Nucleus accumbens (tissue), 56 donors: Measurements from ENCODE around the gene FAM53A.
"Not testable (repeated sequence)": the region's sequence is repeated elsewhere in the genome, so short reads cannot be mapped to it uniquely, and the experiment has no call there.

Experiments
- DNase-seq, 56 donors: peaks; one replicate each; lab custom pipeline; 2025; lab: John Stamatoyannopoulos, UW

Gene FAM53A

DNA sequence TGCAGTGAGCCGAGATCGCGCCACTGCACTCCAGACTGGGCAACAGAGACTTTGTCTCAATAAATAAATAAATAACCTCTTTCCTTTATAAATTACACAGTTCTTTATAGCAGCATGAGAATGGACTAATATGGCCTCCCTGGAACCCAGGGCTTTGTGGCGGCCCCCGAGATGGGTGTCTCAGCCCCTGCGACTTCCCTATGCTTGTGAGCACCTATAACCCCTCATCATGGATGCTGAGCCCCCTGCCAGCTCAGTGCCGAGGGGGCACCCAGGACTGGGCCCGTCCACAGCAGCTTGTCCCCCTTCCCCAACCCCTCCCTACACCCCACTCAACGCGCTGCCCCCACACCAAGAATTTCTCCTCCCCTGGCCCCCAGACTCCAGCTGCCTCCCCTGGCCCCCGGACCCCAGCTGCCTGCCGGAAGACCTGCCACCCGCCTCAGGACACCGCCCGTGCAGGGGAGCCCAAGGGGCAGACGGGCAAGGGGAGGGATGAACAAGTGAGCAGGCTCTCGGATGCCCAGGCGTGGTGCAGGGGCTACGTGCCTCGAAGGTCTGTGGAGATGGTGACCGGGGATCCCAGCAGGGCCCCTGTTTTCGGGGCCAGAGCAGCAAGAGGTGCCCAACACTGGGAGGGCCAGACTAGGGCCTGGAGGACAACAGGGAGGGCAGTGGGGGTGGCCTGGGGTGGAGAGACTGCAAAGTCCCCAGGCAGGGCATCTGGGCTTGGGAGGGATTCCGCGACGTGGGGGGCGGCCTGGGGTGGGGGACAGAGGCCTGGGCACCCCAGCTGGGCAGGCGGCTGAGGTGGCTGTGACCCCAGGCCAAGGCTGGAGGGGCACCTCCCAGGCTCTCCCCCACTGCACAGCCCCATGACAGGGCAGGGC lies 74.0 kb downstream of the FAM53A start:
- no peak for DNase-seq

DNA sequence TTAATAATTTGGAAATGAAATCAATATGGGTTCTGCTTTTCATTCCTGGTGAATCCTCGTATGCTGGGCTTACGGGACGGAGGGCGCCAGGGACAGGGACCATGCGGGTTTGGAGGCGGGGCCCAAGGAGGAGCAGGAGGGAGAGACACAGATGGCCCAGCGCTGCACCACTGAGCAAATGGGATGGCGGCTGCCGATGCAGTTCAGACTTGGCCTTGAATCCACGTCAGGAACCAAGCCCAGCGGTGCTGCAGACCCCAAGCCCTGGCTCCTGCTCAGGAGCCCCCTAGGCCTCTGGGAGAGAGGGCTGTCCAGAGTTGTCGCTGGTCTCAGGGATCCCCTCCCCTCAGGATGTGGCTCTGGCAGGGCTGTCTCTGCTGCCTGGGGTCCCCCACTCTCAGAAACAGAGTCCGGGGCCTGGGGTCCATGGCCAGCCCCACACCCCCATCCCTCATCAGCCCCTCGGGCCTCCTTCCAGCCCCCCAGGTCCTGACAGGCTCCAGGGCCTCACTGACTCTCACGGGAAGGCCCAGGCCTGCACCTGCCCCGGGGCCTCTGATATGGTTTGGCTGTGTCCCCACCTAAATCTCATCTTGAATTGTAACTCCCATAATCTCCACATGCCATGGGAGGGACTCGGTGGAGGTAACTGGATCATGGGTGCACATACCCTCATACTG lies 75.2 kb downstream of the FAM53A start:
- DNase-seq: no peak

DNA sequence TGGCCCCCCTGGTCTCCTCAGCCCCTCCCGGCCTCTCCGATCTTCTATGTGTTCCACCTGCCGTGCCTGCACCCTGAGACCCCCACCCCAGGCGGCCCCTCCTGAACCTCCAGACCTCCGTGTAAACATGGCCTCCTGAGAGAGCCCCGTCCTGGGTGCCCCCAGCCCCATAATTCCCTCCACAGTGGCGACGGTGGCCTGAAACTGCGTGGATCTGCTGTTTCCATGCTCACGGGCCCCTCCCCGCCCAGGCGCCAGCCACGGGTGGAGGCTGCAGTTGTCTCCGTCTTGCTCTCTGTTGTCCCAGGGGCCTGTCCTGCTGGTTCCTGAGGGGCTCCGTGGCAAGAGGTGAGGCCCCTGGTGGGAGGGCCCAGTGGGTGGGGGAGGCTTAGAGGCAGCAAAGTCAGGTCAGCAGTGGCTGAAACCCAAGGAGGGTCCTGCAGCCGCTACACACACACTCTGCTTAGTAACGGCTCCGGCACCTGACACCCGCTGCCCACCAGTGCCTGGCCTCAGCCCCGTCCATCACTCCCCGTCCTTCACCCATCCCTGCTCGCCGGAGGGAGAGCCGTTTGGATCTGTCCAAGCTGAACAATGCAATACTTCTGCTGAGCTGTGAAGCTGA lies 75.8 kb downstream of the FAM53A start:
- DNase-seq: no peak

DNA sequence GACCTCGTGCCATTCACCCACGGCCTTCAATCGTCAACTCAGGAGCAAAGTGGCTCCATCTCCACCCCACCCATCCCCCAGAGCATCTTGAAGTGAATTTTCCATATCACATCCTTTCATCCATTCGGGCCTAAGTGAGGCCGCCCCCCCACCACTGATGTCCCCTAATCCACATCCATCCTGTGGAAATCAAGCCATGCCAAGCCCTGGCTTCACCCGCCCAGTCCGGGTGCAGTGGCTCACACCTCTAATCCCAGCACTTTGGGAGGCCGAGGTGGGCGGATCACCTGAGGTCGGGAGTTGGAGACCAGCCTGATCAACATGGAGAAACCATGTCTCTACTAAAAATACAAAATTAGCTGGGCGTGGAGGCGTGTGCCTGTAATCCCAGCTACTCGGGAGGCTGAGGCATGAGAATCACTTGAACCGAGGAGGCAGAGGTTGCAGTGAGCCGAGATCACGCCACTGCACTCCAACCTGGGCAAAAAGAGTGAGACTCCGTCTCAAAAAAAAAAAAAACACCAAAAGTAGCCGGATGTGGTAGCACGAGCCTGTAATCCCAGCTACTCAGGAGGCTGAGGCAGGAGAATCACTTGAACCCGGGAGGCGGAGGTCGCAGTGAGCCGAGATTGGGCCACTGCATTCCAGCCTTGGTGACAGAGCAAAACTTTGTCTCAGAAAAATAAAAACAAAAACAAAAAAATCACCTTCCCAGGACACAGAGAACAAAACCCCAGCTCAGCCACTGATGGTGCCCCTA lies 76.5 kb downstream of the FAM53A start:
- DNase-seq: not testable (repeated sequence)

DNA sequence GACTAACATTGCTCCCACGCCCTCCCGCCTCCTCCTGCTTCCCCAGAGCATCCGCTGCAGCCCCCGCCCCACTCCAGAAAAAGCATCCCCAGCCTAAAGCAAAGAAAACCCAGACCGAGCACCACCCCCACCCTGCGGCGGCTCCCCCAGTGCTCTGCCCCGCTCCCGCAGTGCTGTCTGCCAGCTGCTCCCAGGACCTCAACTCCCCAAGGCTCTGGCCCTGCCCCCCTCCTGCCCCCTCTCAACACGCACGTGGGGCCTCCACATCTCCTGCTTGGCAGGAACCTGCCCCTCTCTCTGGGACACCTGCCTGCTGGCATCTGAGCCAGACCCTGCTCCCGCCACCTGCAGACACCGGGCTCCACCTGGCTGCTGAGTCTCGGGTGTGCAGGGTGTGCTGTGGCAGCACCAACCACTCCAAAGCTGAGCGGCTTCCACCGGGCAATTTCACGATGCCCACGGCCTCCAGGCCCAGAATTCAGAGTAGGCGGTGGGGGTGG lies 79.4 kb downstream of the FAM53A start:
- DNase-seq: peak in 4 of 56 donors; percentile 9 to 14 (median 12)

DNA sequence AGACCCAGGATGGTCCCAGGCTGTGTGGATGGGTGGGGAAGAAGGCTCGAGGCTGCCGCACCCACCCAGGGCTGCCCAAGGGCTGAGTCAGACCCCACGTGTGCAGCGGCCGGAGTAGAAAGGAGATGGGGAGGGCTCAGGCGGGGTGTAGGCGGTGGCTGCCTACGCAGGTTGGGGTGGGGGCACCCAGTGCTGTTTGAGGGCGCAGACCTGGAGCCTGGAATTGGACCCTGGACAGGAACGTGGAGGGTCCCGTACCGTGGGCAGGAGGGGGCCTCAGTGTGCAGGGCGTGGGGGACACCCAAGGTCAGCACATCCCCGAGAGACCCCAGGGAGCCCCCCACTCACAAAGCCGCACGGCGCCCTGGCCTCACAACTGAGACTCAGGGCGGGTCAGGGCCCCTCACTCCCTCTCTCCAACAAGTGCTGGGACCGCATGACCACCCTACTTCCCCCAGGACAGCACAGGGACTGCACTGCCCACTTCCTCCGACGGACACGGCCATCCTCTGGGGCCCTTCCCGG lies 79.9 kb downstream of the FAM53A start:
- no peak for DNase-seq

DNA sequence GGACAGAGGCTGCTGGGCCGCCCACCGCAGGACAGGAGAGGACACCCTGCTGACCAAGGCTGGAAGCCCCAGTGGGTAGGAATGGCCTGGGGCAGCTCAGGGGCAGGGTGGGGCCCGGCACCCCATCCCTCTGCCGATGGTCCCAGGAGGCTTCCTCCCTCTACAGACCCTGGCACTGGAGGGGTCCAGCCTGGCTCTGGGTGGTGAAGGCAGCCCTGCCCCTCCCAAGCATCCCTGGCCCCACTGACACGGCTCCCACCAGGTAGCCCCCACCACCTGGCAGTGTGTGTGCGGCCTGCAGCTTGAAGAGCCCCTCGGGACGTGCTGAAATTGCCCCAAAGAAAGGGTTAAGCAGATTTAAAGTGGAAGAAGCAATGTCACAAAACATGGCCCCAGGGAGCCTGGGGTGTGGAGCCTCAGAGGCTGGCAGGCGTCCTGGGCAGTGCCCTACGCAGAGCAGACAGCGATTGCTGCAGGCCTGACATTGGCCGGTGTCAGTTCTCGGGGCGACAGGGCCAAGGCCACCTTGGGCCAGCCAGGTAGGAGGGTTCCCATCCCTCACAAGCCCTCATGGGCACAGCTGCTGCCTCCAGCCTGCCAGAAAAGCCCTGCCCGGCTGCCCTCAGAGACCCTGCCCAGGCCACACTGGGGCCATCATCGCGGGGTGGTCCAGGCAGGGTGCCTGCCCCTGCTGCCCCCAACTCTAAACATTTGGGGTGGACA lies 80.5 kb downstream of the FAM53A start:
- DNase-seq: no peak

DNA sequence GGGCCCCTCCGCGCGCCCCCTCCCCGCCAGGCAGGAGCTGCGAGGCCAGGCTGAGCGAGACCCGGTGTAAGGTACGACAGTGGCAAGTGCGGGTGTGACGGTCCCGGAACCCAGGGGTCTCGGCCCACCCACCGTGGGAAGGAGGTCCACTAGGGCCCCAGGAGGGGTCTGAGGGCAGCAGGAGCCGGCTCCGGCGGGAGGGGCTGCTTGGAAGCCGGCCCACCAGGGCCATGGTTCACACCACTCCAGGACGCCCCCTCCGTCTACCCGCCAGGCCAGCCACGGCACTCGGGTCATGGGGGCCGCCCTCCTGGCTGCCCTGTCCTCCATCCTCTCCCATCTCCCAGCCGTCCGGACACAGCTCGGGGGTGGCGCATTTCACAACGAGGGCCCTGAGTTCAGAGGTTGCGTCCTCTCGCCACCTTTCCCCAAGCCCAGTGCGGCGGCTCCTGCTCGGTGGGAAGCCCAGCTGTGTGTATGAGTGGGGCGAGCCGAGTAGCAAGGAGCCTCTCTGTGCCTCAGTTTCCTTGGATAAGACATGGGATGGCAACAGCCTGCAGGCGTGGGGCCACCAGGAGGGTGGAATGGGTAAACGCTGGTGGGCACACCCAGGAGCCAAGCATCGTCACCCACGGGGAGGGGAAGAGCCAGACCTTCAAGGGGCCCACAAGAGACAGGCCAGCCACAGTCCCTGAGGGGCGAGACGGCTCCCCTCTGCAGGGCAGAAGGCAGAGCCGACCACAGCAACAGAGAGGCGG lies 81.3 kb downstream of the FAM53A start:
- DNase-seq: no peak

DNA sequence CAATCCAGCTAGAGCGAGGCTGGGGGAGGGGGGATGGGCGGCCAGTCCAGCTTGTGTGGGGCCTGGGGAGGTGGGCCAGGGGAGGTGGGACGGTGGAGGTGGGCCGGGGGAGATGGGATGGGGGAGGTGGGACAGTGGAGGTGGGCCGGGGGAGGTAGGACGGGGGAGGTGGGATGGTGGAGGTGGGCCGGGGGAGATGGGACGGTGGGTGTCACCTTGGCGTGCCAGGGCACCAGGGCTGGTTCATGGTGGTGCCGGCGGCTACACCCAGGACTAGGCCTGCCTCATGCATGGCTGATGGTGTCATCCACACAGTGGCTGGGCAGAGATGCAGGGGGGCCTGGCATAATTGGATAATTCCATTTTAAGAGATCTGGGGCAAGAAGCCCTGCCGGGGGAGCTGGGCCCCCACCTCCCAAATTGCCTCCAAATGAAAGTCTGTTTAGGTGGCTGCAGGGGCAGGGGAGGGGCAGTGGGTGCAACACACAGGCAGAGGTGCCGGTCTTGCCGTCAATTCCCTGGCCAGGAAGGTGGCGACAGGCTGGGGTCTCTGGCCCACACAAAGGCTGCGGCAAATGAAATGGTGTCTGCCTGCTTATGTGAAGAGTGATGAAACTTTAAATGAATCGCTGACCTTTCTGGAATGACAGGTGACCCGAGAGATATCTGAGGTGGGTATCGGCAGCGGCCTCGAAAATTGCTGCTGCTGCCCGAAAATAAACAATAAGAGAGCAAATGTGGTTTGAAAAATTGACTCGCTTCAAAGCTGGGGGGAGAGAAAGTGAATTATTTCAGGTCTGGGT lies 82.1 kb downstream of the FAM53A start:
- DNase-seq: no peak

DNA sequence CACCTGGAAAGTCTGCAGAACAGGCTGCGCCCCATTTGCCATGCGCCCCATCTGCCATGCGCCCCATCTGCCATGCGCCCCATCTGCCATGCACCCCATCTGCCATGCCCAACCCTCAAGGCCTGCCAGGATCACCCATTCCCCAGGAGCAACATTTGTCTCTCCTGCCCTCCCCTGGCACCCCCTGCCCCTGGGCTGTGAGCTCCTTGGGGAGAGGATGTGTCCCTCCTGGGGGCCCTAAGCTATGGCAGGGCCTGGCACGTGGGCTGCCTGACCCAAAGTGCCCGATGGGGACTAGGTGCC lies 82.6 kb downstream of the FAM53A start:
- DNase-seq: no peak

DNA sequence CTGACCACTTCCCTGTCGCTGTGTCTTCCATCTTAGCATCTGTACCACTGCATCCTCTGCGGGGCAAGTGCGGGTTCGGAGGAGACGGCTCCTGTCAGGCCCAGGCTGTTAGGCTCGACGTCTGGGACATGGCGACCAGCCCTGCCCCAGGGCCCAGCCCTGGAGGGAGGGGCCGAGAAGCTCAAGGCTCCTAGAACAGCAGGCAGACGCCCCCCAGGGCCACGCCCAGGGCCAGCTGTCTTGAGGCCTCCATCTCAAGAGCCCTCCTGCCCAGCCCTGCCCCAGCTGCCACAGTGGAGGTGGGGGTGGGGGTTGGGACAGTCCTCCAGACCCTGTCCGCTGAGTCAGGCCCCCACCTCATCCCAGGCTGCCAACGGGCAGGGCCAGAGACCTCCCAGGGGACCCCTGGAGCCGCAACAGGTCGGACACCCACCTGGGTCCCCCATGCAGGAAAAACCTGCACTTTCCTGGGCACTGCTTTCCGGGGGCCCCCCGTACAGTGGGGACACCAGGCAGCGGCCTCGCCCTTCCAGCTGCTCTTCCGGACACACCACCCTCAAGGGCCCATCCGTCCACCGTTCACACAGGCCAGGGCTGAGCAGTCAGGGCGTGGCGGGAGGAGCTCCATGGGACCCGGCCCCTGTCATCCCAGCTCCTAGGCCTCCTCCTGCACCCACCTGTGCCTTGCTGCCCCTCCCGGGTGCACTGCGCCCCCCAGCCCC lies 83.1 kb downstream of the FAM53A start:
- DNase-seq: no peak

DNA sequence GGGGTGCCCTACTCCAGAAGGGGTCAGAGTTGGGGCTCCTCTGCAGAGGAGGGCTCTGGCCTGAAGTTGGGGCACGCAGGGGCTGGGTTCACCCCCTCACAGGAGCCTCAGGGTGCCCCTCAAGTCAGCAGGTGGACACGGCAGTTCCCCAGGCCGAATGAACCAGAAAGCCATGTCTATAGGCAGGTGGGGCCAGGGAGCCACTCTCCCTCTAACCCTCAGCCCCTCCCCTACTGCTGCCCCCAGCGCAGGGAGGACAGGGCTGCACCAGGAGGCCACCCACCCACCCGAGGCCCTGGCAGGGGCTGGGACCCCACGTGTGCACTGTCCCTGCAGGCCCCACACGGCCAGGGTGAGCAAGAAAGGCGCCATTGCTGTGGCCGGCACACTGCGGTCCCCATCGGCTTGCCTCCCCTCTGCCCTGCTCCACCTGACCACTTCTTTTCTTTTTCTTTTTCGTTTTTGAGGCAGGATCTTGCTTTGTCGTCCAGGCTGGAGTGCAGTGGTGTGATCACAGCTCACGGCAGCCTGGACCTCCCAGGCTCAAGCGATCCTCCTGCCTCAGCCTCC lies 83.8 kb downstream of the FAM53A start:
- DNase-seq: no peak

DNA sequence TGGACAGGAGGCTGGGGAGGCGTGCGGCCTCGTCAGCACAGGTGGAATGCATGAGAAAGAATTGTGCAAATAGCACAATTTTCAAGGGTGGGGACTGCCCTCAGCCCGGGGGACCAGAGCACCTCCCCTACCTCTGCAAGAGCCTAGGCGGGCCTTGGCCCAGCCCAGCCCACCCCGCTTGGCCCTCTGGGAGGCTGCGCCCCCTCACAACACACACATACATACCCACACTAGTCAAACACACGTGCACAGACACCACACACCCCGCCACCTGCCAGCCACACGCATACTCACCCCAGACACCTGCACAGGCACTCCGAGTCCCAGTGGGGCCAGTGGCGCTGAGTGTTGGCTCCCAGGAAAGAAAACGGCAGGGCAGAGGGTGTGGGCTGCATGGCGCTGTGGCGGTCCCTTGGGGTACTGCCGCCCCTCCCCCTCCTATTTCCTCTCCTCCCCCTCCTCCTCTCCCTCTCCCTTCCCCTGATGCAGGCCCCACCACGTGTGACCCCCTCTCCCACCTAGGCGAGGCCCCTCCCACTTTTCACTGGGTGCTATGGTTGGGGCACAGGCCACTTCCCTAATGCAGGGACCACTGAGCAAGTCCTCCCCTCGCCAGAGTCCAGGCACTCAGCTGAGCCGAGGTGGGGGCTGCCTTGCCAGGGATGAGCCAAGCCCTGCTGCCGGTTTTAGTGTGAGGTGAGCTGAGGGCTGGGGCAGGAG lies 84.5 kb downstream of the FAM53A start:
- no peak for DNase-seq

DNA sequence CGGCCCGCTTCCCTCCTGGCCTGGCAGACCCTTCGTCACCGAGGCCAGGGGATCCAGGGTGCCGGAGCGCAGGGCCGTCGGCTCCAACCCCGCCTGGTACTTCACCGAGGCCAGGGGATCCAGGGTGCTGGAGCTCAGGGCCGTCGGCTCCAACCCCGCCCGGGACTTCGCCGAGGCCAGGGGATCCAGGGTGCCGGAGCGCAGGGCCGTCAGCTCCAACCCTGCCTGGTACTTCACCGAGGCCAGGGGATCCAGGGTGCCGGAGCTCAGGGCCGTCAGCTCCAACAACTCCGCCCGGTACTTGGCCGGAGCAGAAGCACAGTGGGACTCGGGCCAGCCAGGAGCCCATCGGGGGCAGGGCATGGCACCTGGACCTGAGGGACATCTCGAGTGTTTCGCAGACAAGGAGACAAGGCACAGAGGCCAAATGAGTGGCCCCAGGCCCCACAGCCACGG lies 85.1 kb downstream of the FAM53A start:
- DNase-seq: no peak

DNA sequence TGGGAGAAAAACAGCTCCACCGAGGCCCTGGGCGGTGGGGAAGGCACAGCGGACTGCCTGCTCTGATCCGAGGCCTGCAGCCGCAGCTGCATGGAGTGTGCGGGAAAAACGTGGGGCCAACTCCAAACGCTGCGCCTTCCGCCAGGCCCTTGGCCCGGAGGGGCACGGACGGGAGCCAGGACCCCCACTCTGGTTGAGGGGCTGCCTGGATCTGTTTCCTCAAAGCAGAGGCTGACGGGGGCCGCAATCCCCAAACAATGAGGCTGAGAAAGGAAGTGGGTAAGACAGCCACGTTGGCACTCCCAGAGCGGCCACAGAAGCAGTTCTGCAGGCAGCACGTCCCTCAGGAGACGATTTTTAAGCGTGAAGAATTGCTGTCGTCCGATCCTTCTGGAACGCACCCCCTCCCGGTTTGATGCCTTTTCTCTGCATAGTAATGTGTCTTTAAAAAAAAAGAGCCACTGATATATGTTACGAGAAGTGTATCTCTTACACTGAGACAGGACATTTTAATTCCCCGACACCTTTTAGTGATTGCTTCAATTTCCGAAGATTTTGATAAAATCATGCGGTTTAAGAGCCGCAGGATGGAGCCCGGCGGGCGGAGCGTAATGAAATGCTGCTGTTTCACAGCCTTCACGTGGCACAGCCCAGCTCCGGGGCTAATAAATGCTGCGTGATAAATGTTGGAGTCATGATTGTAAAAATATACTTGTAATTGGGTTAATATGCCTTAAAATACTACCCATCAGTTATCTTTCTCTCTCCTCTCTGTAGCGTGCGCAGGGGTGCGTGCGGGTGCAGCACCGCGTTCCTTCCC lies 85.7 kb downstream of the FAM53A start:
- peak in 1 of 56 donors; percentile 8 for DNase-seq
